OCI-LY3 (cell line): ENCODE data around the gene UBE2D1.

Source experiments
- EZH2phosphoT487 ChIP-seq: fragments of 200-600 bp; shearing (Covaris generic); IDR thresholded peaks from 2 replicates; pipeline ENCODE4 v1.6.1; 2018; ENCODE audit warnings: antibody characterized with exemption, mixed run types, low read depth
- TF ChIP-seq, protein P1 (sequence below): fragments of 200-600, 300-600 bp; sonication (generic); IDR thresholded peaks from 2 replicates; pipeline ENCODE4 v1.5.1; 2014; ENCODE audit warnings: antibody characterized with exemption, low read length, low read depth

DNA sequence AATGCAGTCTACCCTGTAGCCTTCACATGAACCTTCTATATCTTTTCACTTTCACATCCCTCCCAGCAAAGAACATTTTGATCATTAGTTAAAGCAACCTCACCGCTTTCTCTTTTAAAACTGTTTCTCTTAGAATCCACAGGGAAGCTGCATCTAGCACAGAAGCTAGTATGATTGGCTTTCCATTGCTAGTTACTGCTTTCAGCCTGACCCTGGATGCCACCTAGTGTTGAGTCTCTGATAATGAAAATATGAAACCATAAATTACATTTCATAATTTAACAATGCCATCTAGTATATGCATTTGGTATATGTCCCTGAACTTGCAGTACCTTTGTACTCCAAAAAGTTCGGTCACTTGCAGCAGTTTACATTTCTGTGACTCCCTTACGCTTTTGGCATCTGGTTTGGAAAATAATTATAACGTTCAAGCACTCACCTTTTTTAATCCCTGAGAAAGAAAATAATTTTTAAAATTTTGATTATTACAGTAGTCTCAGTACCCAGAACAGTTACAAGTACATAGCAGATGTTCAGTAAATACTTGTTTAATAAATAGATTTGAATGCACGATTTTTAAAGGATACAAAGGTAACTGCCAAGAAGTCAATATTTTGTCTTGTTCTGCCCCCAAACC lies 43.1 kb upstream of the UBE2D1 start:
- TF ChIP-seq, protein P1, sequence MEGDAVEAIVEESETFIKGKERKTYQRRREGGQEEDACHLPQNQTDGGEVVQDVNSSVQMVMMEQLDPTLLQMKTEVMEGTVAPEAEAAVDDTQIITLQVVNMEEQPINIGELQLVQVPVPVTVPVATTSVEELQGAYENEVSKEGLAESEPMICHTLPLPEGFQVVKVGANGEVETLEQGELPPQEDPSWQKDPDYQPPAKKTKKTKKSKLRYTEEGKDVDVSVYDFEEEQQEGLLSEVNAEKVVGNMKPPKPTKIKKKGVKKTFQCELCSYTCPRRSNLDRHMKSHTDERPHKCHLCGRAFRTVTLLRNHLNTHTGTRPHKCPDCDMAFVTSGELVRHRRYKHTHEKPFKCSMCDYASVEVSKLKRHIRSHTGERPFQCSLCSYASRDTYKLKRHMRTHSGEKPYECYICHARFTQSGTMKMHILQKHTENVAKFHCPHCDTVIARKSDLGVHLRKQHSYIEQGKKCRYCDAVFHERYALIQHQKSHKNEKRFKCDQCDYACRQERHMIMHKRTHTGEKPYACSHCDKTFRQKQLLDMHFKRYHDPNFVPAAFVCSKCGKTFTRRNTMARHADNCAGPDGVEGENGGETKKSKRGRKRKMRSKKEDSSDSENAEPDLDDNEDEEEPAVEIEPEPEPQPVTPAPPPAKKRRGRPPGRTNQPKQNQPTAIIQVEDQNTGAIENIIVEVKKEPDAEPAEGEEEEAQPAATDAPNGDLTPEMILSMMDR = peak; percentile 68
- no peak for TF ChIP-seq EZH2phosphoT487
